Measurements from ENCODE around the gene UCK1. TPM values are rescaled to one million over a fixed set of nuclear protein-coding genes. Genes with fewer than 3 reads are reported as not detected.

UCK1 gene
- total and polyA plus RNA-seq, 2 of the 4 experiments (the other 2 are of a cell fraction) = 17.9 to 21.4 TPM

- Histone ChIP-seq H3K27ac (ENCODE audit: insufficient read depth, low read length) (no peak overlapping the region), H4K5ac (ENCODE audit: low read depth, low read length) (no peak overlapping the region), H3K4me1 (ENCODE audit: control insufficient read depth, insufficient read depth, low read length) (no peaks in the 10 kb centered on the region), H4K8ac (ENCODE audit: low read depth in 2 of 2, low read length in 2 of 2) (no peak overlapping the region), H3K9me1 (ENCODE audit: insufficient read depth, low read length) (0 out of 2 replicates have a peak, but pooled peaks cover 3% of the 10 kb centered on the region), H2BK20ac (ENCODE audit: low read depth, low read length) (no peak overlapping the region), H2AFZ (replicated peaks; ENCODE audit: low read length, poor library complexity) (no peak overlapping the region), H4K91ac (ENCODE audit: insufficient read depth, low read depth, low read length) (no peak overlapping the region), H2BK5ac (ENCODE audit: low read depth, low read length, poor library complexity, severe bottlenecking) (no peak overlapping the region), H3K23ac (ENCODE audit: low read depth, low read length) (no peak overlapping the region), H3K4ac (ENCODE audit: low read depth, low read length) (no peak overlapping the region), H3K9ac (ENCODE audit: low read depth, low read length) (no peak overlapping the region), H3K56ac (ENCODE audit: extremely low read depth, insufficient read depth, low read length) (no peak overlapping the region), H2AK5ac (ENCODE audit: low read depth, low read length) (no peak overlapping the region), H3K9me3 (ENCODE audit: control insufficient read depth, insufficient read depth, low read length) (no peaks in the 10 kb centered on the region), H3K14ac (replicated peaks; ENCODE audit: low read depth, low read length) (no peak overlapping the region), H3K18ac (ENCODE audit: low read depth, low read length) (no peak overlapping the region), H3K36me3 (ENCODE audit: control insufficient read depth, insufficient read depth, low read length) (peaks cover 30% of the 10 kb centered on the region), H2BK120ac (ENCODE audit: low read depth, low read length) (no peak overlapping the region), H3K79me1 (ENCODE audit: low read depth in 1 of 2, low read length in 2 of 2) (no peaks in the 10 kb centered on the region), H3K4me3 (ENCODE audit: insufficient read depth, low read depth, low read length) (no peak overlapping the region), H2BK15ac (ENCODE audit: low read depth, low read length) (no peak overlapping the region), H3K4me2 (ENCODE audit: low read depth, low read length) (no peak overlapping the region), H4K20me1 (ENCODE audit: insufficient read depth, low read length) (no peaks in the 10 kb centered on the region), H2AK9ac (replicated peaks; ENCODE audit: low read depth, low read length, poor library complexity) (no peak overlapping the region), H3K27me3 (ENCODE audit: control insufficient read depth, insufficient read depth, low read length) (no peaks in the 10 kb centered on the region)
- no TSS peak for BruUV-seq (replicated peaks)
- WGBS, 2 experiments (ENCODE audit: extremely low coverage in 2 of 2, insufficient read length in 1 of 2) = 97% methylated on average over 10 of the region's 17 CpGs; no CpG with 5 or more reads in 1 of the 2 experiments
- DNase-seq = no peak
- ChIA-PET CTCF (no interaction called here), POLR2A (ENCODE audit: unreplicated experiment) (no interaction called here)
- TF ChIP-seq MAZ (IDR thresholded peaks at IDR 0.05; ENCODE audit: borderline replicate concordance, low read depth, low read length) = no peak
- no peak for TF ChIP-seq CHD1 (IDR thresholded peaks at IDR 0.05; ENCODE audit: low read depth, low read length)
- no peak for TF ChIP-seq MXI1 (IDR thresholded peaks at IDR 0.05; ENCODE audit: borderline replicate concordance, low read depth, low read length)
- no peak for TF ChIP-seq RCOR1 (IDR thresholded peaks at IDR 0.05; ENCODE audit: insufficient replicate concordance, low read length)
- TF ChIP-seq NFE2L2 (IDR thresholded peaks at IDR 0.05; ENCODE audit: low read depth, low read length) = no peak
- no peak for TF ChIP-seq USF2 (IDR thresholded peaks at IDR 0.05; ENCODE audit: low read depth, low read length)
- no peak for TF ChIP-seq CEBPB (IDR thresholded peaks at IDR 0.05; ENCODE audit: low read depth, low read length)
- TF ChIP-seq MAFK (IDR thresholded peaks at IDR 0.05; ENCODE audit: low read depth, low read length) = no peak
- no peak for TF ChIP-seq FOS (IDR thresholded peaks at IDR 0.05; ENCODE audit: low read depth, low read length)
- TF ChIP-seq SMC3 (IDR thresholded peaks at IDR 0.05; ENCODE audit: low read depth, low read length) = no peak
- TF ChIP-seq CTCF (conservative IDR thresholded peaks at IDR 0.05; ENCODE audit: low read depth, low read length) = no peak
- TF ChIP-seq RFX5 (IDR thresholded peaks at IDR 0.05; ENCODE audit: low read depth, low read length) = no peak
- TF ChIP-seq POLR2A (IDR thresholded peaks at IDR 0.05; ENCODE audit: low read depth, low read length) = no peak
- intact Hi-C loops (cut with micrococcal nuclease) (no loop called here), in situ Hi-C loops (cut with MboI; ENCODE audit: low sequenced_read_pairs) (loop anchor here (25.0 kb wide), 1 partner anchor 687 kb away; no protein-coding TSS in a partner anchor), dilution Hi-C loops (cut with HindIII; ENCODE audit: low sequenced_read_pairs, unreplicated experiment) (no loop called here)
- no peak for ATAC-seq (ENCODE audit: low read depth)
Observed at GRCh38 chr9:131574730-131575640, 43.9 kb upstream of the UCK1 start.
